ENCODE data around the gene NFIX.
A peak's percentile ranks its signal among the peaks of the same experiment; 100 is the strongest.

Gene NFIX

DNA sequence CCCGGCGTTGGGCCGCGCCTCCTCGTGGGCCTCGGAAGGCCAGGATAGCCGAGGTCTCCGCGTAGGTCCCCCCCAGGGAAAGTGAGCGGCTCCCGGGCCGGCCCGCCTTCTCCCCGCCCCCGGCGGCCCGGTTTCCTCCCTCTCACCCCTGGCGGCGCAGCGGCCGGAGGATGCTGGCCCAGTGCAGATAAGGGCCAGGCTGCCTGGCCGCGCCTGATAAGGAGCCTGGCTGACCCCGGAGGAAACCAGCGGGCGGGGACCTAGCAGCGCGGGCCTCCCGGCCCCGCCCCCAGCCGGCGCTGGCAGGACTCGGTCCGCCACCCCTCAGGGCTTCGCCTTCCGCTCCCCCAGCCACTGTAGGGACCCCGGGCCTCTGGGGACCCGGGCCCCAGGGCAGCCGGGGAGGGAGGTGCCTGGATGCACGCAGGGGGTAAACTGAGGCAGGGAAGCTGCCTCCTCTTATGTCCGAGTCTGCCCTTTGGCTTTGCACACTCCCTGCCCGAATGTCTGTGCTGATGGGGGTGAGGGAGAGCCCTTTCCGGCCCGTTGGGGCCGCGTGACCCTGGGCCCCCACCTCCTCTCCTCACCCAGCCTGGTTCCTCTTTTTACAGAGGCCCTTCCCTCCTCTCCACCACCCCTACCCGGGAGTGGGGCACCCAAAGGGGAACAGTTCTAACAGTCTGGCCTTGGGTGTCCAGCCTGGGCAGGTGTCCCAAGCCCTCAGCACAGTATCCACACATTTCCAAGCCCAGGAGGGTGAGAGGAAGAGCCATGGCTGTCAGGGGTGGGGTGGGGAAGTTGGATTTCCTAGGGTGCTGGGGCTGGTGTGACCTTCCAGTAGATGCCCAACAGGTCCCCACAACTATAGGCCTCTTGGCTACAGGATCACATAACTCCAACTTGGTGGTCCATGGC is 107.6 kb downstream of the NFIX start, which contains the start of gene LYL1:
TSS of gene LYL1 (minus strand) at position 193 of the 915 bp plus-strand sequence. CDS start 1,687 bp downstream, outside the sequence.
- TF ChIP-seq, protein P1, sequence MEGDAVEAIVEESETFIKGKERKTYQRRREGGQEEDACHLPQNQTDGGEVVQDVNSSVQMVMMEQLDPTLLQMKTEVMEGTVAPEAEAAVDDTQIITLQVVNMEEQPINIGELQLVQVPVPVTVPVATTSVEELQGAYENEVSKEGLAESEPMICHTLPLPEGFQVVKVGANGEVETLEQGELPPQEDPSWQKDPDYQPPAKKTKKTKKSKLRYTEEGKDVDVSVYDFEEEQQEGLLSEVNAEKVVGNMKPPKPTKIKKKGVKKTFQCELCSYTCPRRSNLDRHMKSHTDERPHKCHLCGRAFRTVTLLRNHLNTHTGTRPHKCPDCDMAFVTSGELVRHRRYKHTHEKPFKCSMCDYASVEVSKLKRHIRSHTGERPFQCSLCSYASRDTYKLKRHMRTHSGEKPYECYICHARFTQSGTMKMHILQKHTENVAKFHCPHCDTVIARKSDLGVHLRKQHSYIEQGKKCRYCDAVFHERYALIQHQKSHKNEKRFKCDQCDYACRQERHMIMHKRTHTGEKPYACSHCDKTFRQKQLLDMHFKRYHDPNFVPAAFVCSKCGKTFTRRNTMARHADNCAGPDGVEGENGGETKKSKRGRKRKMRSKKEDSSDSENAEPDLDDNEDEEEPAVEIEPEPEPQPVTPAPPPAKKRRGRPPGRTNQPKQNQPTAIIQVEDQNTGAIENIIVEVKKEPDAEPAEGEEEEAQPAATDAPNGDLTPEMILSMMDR (IDR thresholded peaks at IDR 0.05; ENCODE audit: insufficient read depth, low read depth, low read length, missing control alignments) = no peak
- no peak for DNase-seq (ENCODE audit: low read depth)

GRCh38 chr19:13103581-13104359 is 108.5 kb downstream of the NFIX start:
- H3K4me3 ChIP-seq (ENCODE audit: low read length) = no peak overlapping the region
- TF ChIP-seq, protein P1 (IDR thresholded peaks at IDR 0.05; ENCODE audit: insufficient read depth, low read depth, low read length, missing control alignments) = no peak
- DNase-seq (ENCODE audit: low read depth) = no peak

More for the DNA sequence above, 107.6 kb downstream of the NFIX start, which contains the start of gene LYL1:
- H3K4me3 ChIP-seq (ENCODE audit: low read length) = peak within 1 kb of the TSS; percentile 24

GRCh38 chr19:13104360-13104847 is 109.1 kb downstream of the NFIX start:
- H3K4me3 ChIP-seq (ENCODE audit: low read length) = no peak overlapping the region
- TF ChIP-seq, protein P1 (IDR thresholded peaks at IDR 0.05; ENCODE audit: insufficient read depth, low read depth, low read length, missing control alignments) = peak; percentile 64
- DNase-seq (ENCODE audit: low read depth) = no peak

DNA sequence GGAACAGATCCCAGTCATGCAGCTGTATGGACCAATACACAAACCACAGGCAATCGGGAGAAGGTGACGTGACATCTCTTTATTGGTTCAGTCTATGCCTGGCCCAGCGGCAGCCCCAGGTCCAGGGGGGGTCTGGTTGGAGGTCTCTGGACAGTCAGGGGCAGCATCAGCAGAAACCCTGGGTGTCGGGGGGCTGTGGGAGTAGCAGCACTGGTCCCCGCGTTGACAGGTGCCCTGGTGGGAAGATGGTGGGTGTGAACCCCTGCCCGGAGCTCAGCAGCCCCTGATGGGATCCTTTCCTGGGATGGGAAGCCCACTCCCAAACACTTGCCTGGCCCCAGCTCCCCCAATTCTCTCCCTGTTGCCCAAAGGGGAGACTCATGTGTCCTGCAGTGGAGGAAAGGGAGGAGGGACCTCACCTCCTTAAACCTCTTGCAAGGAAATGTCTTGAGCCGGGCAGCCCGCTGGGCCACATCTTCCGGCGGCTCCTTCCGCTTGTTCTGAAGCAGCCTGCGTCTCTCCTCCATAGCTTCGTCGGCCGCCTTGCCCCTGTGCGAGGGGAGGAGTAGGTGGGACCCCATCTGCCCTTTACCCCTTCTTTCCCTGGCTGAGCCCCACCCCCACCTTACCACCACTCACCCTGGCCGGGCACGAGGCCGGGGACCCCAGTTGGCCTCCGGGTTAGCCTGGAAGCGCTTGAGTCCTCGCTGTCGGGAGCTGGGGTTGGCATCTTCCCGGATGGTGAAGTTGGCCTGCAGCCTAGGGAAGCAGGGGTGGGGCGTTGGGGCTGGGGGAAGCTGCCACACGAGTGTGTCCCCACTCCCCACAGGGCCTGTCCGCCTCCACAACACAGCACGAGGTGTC is 109.8 kb downstream of the NFIX start:
- TF ChIP-seq, protein P1 (IDR thresholded peaks at IDR 0.05; ENCODE audit: insufficient read depth, low read depth, low read length, missing control alignments) = no peak
- no peak overlapping the region for H3K4me3 ChIP-seq (ENCODE audit: low read length)
- no peak for DNase-seq (ENCODE audit: low read depth)

GRCh38 chr19:13109361-13110098 is 114.3 kb downstream of the NFIX start:
- TF ChIP-seq, protein P1 (IDR thresholded peaks at IDR 0.05; ENCODE audit: insufficient read depth, low read depth, low read length, missing control alignments) = no peak
- DNase-seq (ENCODE audit: low read depth) = no peak
- no peak overlapping the region for H3K4me3 ChIP-seq (ENCODE audit: low read length)
